PC-3 (cell line): ENCODE results near the gene ZMIZ2. TPM values are rescaled to one million over a fixed set of nuclear protein-coding genes. Genes with fewer than 3 reads are reported as not detected.

Experiments
- ATAC-seq: fragments of 200-7000 bp; cut with Tn5 transposase; 2 replicates; pipeline ENCODE4 v1.9.1; 2020; ENCODE audit warnings: mild to moderate bottlenecking, moderate library complexity
- BruUV-seq: library from RNA; stranded (reverse); fragments of 400-500 nt; replicated peaks from 2 replicates; lab custom pipeline; 2021; lab: Mats Ljungman, UMichigan
- CTCF ChIA-PET: fragments of 300-600 bp; sonication (Branson Sonifier 250); formaldehyde crosslinking; loops from one replicate; lab custom pipeline; 2022; ENCODE audit warnings: antibody characterized with exemption; lab: Charles Lee
- POLR2A ChIA-PET: fragments of 300-600 bp; sonication (Branson Sonifier 250); formaldehyde crosslinking; loops from one replicate; lab custom pipeline; 2022; ENCODE audit warnings: antibody characterized with exemption; ENCODE audit not compliant: unreplicated experiment; lab: Charles Lee
- DNase-seq: peaks from one replicate; pipeline ENCODE4 v3.0.0-alpha.2; 2015
- H2AFZ ChIP-seq: fragments of 300-600 bp; sonication (generic); 2 replicates; pipeline ENCODE4 v1.6.0; 2016; ENCODE audit warnings: antibody characterized with exemption, low read length
- H3F3A ChIP-seq: fragments of 300-600 bp; sonication (generic); one replicate; pipeline ENCODE4 v1.6.0; 2017; ENCODE audit warnings: antibody characterized with exemption, low read length, control low read depth, mild to moderate bottlenecking; ENCODE audit not compliant: unreplicated experiment
- H3K27ac ChIP-seq: fragments of 300-600 bp; sonication (generic); 2 replicates; pipeline ENCODE4 v1.5.1; 2016; ENCODE audit warnings: mild to moderate bottlenecking, low read length
- H3K27me3 ChIP-seq: fragments of 300-600 bp; sonication (generic); 2 replicates; pipeline ENCODE4 v1.6.1; 2016; ENCODE audit warnings: low read length, mixed read lengths
- H3K36me3 ChIP-seq: fragments of 300-600 bp; sonication (generic); 2 replicates; pipeline ENCODE4 v1.6.1; 2016; ENCODE audit warnings: low read depth, mixed run types, low read length, mixed read lengths
- H3K4me1 ChIP-seq: fragments of 300-600 bp; sonication (generic); 2 replicates; pipeline ENCODE4 v1.5.1; 2016; ENCODE audit warnings: low read length; ENCODE audit not compliant: insufficient read depth
- H3K4me2 ChIP-seq: fragments of 300-600 bp; sonication (generic); 2 replicates; pipeline ENCODE4 v1.6.0; 2016; ENCODE audit warnings: low read length
- H3K4me3 ChIP-seq: fragments of 300-600 bp; sonication (generic); 2 replicates; pipeline ENCODE4 v1.5.1; 2016; ENCODE audit warnings: mild to moderate bottlenecking, low read length, mixed read lengths
- H3K79me2 ChIP-seq: fragments of 300-600 bp; sonication (generic); 2 replicates; pipeline ENCODE4 v1.6.1; 2017; ENCODE audit warnings: low read length, mixed read lengths
- H3K9ac ChIP-seq: fragments of 300-600 bp; sonication (generic); 2 replicates; pipeline ENCODE4 v1.6.0; 2016; ENCODE audit warnings: mild to moderate bottlenecking, low read length
- H3K9me2 ChIP-seq: fragments of 300-600 bp; sonication (generic); replicated peaks from 2 replicates; pipeline ENCODE4 v1.6.1; 2016; ENCODE audit warnings: mixed run types, low read length, mixed read lengths
- H3K9me3 ChIP-seq: fragments of 300-600 bp; sonication (generic); 2 replicates; pipeline ENCODE4 v1.6.1; 2016; ENCODE audit warnings: low read length, mixed read lengths
- H4K20me1 ChIP-seq: fragments of 300-600 bp; sonication (generic); 2 replicates; pipeline ENCODE4 v1.6.1; 2016; ENCODE audit warnings: low read length, mixed read lengths
- EZH2 ChIP-seq: fragments of 300-600 bp; sonication (generic); IDR thresholded peaks from one replicate; pipeline ENCODE4 v1.6.1; 2017; ENCODE audit warnings: antibody characterized with exemption, mild to moderate bottlenecking, low read length; ENCODE audit not compliant: unreplicated experiment
- EZH2phosphoT487 ChIP-seq: fragments of 300-600 bp; sonication (generic); IDR thresholded peaks from 2 replicates; pipeline ENCODE4 v1.6.1; 2018; ENCODE audit warnings: mild to moderate bottlenecking, antibody characterized with exemption, low read length, borderline replicate concordance
- intact Hi-C: fragments of 100-400 bp; cut with micrococcal nuclease; formaldehyde crosslinking; loops from 2 replicates; pipeline ENCODE4 v1.9.0; 2023
- total RNA-seq: library from RNA; depleted of rRNA; stranded (reverse); fragments of >200 nt; gene quantifications from 2 replicates; pipeline ENCODE4 v1.2.3, GENCODE V29; 2014
- TF ChIP-seq, protein P1 (sequence below): fragments of 300-600 bp; sonication (generic); conservative IDR thresholded peaks from 2 replicates; pipeline ENCODE4 v1.5.1; 2017; ENCODE audit warnings: antibody characterized with exemption, low read depth, mild to moderate bottlenecking, low read length

The ZMIZ2 gene
- total RNA-seq, 1 experiment from 2014 or later = 18.3 TPM

DNA sequence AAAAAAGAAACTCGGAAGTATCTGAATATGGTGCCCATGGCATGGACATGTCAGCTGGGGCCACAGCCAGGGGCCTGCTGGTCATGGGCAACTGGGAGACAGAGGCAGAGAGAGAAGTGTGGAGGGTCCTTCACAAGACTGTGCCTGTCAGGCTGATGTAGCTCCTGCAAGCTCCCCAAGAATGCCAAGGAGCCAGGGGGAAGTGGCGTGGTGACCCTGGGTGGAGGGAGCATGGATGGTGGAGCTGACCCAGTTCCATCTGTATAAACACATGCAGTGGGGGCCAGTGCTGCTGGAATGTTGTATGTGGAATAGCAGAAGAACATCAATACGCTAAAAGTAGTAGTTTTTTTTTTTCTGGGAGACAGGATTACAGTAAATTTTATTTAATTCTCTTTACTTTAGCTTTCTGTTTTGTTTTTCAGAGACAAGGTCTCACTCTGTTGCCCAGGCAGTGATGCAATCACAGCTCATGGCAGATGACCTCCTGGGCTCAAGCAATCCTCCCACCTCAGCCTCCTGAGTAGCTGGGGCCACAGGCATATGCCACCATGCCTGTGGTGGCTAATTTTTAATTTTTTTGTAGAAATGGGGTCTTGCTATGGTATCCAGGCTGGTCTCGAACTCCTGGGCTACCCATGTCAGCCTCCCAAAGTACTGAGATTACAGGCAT is 10.5 kb upstream of the ZMIZ2 start:
- no TSS peak for BruUV-seq
- H3K9ac ChIP-seq = no peak overlapping the region
- DNase-seq = no peak
- ATAC-seq = no peak
- peaks cover 20% of the 10 kb centered on the region for H3K4me1 ChIP-seq
- ChIA-PET CTCF (no interaction called here), POLR2A (no interaction called here)
- no peaks in the 10 kb centered on the region for H3K27me3 ChIP-seq
- TF ChIP-seq, protein P1, sequence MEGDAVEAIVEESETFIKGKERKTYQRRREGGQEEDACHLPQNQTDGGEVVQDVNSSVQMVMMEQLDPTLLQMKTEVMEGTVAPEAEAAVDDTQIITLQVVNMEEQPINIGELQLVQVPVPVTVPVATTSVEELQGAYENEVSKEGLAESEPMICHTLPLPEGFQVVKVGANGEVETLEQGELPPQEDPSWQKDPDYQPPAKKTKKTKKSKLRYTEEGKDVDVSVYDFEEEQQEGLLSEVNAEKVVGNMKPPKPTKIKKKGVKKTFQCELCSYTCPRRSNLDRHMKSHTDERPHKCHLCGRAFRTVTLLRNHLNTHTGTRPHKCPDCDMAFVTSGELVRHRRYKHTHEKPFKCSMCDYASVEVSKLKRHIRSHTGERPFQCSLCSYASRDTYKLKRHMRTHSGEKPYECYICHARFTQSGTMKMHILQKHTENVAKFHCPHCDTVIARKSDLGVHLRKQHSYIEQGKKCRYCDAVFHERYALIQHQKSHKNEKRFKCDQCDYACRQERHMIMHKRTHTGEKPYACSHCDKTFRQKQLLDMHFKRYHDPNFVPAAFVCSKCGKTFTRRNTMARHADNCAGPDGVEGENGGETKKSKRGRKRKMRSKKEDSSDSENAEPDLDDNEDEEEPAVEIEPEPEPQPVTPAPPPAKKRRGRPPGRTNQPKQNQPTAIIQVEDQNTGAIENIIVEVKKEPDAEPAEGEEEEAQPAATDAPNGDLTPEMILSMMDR = no peak
- TF ChIP-seq EZH2 (no peak), EZH2phosphoT487 (no peak)
- no peaks in the 10 kb centered on the region for H3K9me3 ChIP-seq
- H3K4me3 ChIP-seq = no peak overlapping the region
- no peaks in the 10 kb centered on the region for H3K36me3 ChIP-seq
- no peak overlapping the region for H3K4me2 ChIP-seq
- no peaks in the 10 kb centered on the region for H3K9me2 ChIP-seq
- H2AFZ ChIP-seq = no peak overlapping the region
- no peak overlapping the region for H3K27ac ChIP-seq
- no peaks in the 10 kb centered on the region for H3K79me2 ChIP-seq
- intact Hi-C loops = loop anchor here (10.0 kb wide), 2 partner anchors 107 to 133 kb away; partner anchors contain the start of genes H2AZ2 and OGDH
- no peaks in the 10 kb centered on the region for H4K20me1 ChIP-seq
- peaks cover 9% of the 10 kb centered on the region for H3F3A ChIP-seq

DNA sequence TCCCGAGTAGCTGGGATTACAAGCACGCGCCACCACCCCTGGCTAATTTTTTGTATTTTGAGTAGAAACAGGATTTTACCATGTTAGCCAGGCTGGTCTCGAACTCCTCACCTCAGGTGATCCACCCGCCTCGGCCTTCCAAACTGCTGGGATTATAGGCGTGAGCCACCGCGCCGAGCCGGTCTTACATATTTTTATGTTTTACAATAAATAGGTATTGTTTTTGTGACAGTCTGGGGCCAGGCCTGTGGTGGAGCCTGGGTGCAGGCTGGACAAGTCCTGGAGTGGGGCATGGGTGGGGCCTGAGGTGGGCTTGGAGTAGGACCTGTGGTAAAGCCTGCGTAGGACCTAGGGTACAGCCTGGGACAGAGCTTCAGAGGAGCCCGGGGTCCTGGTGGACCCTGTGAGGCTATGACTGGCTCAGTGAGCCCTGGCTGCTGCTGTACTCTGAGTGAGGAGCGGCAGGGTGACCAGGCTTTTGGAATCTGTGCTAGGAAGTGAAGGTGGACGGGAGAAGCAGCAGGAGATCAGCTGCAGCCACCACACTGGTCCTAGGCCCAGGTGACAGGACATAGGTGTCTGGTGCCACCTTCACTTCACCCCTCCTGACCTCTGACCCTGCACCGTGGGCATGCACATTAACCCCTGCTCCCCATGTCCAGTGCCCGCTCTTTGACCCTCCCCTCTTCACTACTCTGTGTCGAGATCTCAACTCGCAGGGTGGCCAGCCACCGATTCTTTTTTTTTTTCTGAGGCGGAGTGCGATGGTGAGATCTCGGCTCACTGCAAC is 9.6 kb upstream of the ZMIZ2 start:
- H3F3A ChIP-seq = peaks cover 9% of the 10 kb centered on the region
- H3K4me2 ChIP-seq = no peak overlapping the region
- no peak overlapping the region for H3K9ac ChIP-seq
- no peaks in the 10 kb centered on the region for H3K27me3 ChIP-seq
- intact Hi-C loops = loop anchor here (10.0 kb wide), 2 partner anchors 106 to 134 kb away; partner anchors contain the start of genes H2AZ2 and OGDH
- DNase-seq (no peak), ATAC-seq (no peak)
- no peaks in the 10 kb centered on the region for H3K36me3 ChIP-seq
- POLR2A ChIA-PET = interaction anchor here (0.6 kb wide), 1 partner anchor 9 kb away, joined by 3 read pairs; no protein-coding TSS in a partner anchor
- no peak overlapping the region for H2AFZ ChIP-seq
- BruUV-seq = no TSS peak
- H3K9me3 ChIP-seq = no peaks in the 10 kb centered on the region
- H3K4me3 ChIP-seq = no peak overlapping the region
- CTCF ChIA-PET = no interaction called here
- H3K9me2 ChIP-seq = no peaks in the 10 kb centered on the region
- no peak overlapping the region for H3K27ac ChIP-seq
- no peaks in the 10 kb centered on the region for H3K79me2 ChIP-seq
- TF ChIP-seq EZH2 (no peak), EZH2phosphoT487 (no peak)
- TF ChIP-seq, protein P1 = no peak
- no peaks in the 10 kb centered on the region for H4K20me1 ChIP-seq
- H3K4me1 ChIP-seq = peaks cover 18% of the 10 kb centered on the region

DNA sequence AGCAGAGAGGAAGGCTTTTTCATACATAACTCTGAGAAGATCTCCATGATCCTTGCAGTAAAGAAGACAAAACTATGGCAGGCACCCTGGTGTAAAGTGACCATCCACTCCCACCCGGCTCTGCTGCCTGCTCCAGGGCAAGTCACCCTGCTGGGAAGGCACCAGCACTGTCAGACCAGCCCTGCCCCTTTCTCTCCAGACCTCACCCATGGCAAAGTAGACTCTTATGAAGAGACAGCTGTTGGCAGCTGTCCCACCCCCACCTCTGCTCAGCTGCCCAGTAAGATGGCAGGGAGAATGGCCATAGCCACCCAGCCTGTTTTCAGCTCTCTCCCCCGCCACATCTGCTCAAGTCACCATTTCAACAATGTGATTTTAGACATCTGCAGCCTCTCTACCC is 8.6 kb upstream of the ZMIZ2 start:
- TF ChIP-seq, protein P1 = no peak
- intact Hi-C loops = no loop called here
- BruUV-seq = no TSS peak
- no peak overlapping the region for H2AFZ ChIP-seq
- H3K79me2 ChIP-seq = no peaks in the 10 kb centered on the region
- ATAC-seq (no peak), DNase-seq (no peak)
- H3K9me3 ChIP-seq = no peaks in the 10 kb centered on the region
- no peak overlapping the region for H3K27ac ChIP-seq
- peaks cover 8% of the 10 kb centered on the region for H3K4me1 ChIP-seq
- no peaks in the 10 kb centered on the region for H3K27me3 ChIP-seq
- peaks cover 6% of the 10 kb centered on the region for H3F3A ChIP-seq
- ChIA-PET POLR2A (no interaction called here), CTCF (no interaction called here)
- H3K4me2 ChIP-seq = no peak overlapping the region
- no peaks in the 10 kb centered on the region for H3K36me3 ChIP-seq
- no peaks in the 10 kb centered on the region for H4K20me1 ChIP-seq
- H3K9me2 ChIP-seq = no peaks in the 10 kb centered on the region
- H3K4me3 ChIP-seq = no peak overlapping the region
- H3K9ac ChIP-seq = no peak overlapping the region
